ENCODE measurements around the gene ZNF772. TPM values are rescaled to one million over a fixed set of nuclear protein-coding genes. Genes with fewer than 3 reads are reported as not detected.
"Not testable (repeated sequence)": the region's sequence is repeated elsewhere in the genome, so short reads cannot be mapped to it uniquely, and the experiment has no call there.

ZNF772 gene
- total and polyA plus RNA-seq, 2 of the 8 experiments (the other 6 are each of a cell fraction or from before 2014, with no cell fraction given), result 4.0 to 15.2 TPM

GRCh38 chr19:57487477-57488298 is 10.3 kb upstream of the ZNF772 start, which contains the start of gene ZNF419:
Gene ZNF419, plus strand, starts transcription at chr19:57487750. Its CDS starts 201 bp downstream, at chr19:57487951.
- Histone ChIP-seq H3K36me3 (ENCODE audit: control insufficient read depth in 2 of 4, insufficient read depth in 4 of 4, low read length in 3 of 4) (peaks cover 2 to 21% (median 8%) of the 10 kb centered on the region in 4 experiments; a peak in 6 of 8 replicates), H3K9ac (replicated peaks in 1 of 4; ENCODE audit: extremely low read depth in 1 of 4, low read depth in 3 of 4, low read length in 3 of 4) (peak within 1 kb of the TSS in 3 of 4 experiments; percentile 82 to 91 (median 84); a peak in 6 of 7 replicates), H3K27ac (ENCODE audit: low read depth, low read length) (peak within 1 kb of the TSS; percentile 70; the same call in 1 of the 2 replicates), H2AFZ (ENCODE audit: low read length) (peak within 1 kb of the TSS; percentile 93), H4K5ac (ENCODE audit: insufficient read length, low read depth, low read length) (peak within 1 kb of the TSS; percentile 81), H3K4me3 (ENCODE audit: extremely low read depth in 1 of 4, insufficient read depth in 2 of 4, low read depth in 3 of 4, low read length in 4 of 4) (peak within 1 kb of the TSS; percentile 75 to 94 (median 90)), H4K8ac (ENCODE audit: extremely low read depth, insufficient read depth, low read length) (peak within 1 kb of the TSS; percentile 93; the same call in 1 of the 2 replicates), H3K4me2 (ENCODE audit: insufficient read depth in 1 of 2, low read depth in 2 of 2, low read length in 2 of 2) (peak within 1 kb of the TSS; percentile 80 to 90)
- not testable (repeated sequence) for H4K91ac ChIP-seq (replicated peaks; ENCODE audit: insufficient read length, low read length); H3K14ac ChIP-seq (ENCODE audit: insufficient read length); H3K18ac ChIP-seq (ENCODE audit: extremely low read depth, low read length); H3K79me1 ChIP-seq (ENCODE audit: low read depth, low read length); H3K4ac ChIP-seq (replicated peaks; ENCODE audit: insufficient read length, low read depth, low read length); H3K79me2 ChIP-seq (ENCODE audit: control insufficient read depth in 1 of 2, insufficient read depth in 2 of 2, low read length in 2 of 2); H3K4me1 ChIP-seq (replicated peaks in 1 of 4; ENCODE audit: control insufficient read depth in 3 of 4, insufficient read depth in 4 of 4, low read length in 3 of 4); H2BK120ac ChIP-seq (replicated peaks; ENCODE audit: low read depth, low read length); H3K23me2 ChIP-seq (ENCODE audit: low read depth, low read length); H2BK20ac ChIP-seq (ENCODE audit: low read length); H4K20me1 ChIP-seq (replicated peaks in 1 of 2; ENCODE audit: control insufficient read depth in 1 of 2, insufficient read depth in 2 of 2, low read length in 2 of 2); H3K23ac ChIP-seq (ENCODE audit: insufficient read length); H2BK5ac ChIP-seq (ENCODE audit: low read depth, low read length); H2BK12ac ChIP-seq (ENCODE audit: low read depth, low read length); H2AK5ac ChIP-seq (ENCODE audit: low read depth, low read length); H3K9me3 ChIP-seq (ENCODE audit: insufficient read depth in 2 of 2, low read depth in 1 of 2, low read length in 1 of 2); H2BK15ac ChIP-seq (ENCODE audit: low read length); H3K56ac ChIP-seq (replicated peaks; ENCODE audit: insufficient read length, low read depth, low read length); H3K27me3 ChIP-seq (replicated peaks in 1 of 4; ENCODE audit: control insufficient read depth in 3 of 4, extremely low read depth in 1 of 4, insufficient read depth in 3 of 4, low read length in 3 of 4)
- TF ChIP-seq TAF1 (IDR thresholded peaks at IDR 0.05; ENCODE audit: low read depth, low read length) (peak; percentile 88), SP2 (IDR thresholded peaks at IDR 0.05; ENCODE audit: low read length) (peak; percentile 54; the same call in 1 of the 2 replicates), TBP (IDR thresholded peaks at IDR 0.05; ENCODE audit: low read depth, low read length) (peak; percentile 79), POLR2A (IDR thresholded peaks at IDR 0.05; ENCODE audit: control extremely low read depth in 1 of 2, low read depth in 2 of 2, low read length in 2 of 2) (peak; percentile 71 to 94), KDM4A (IDR thresholded peaks at IDR 0.05; ENCODE audit: low read depth, low read length, severe bottlenecking) (peak; percentile 70), POLR2AphosphoS5 (IDR thresholded peaks at IDR 0.05; ENCODE audit: low read depth, low read length) (peak; percentile 91), PHF8 (conservative IDR thresholded peaks at IDR 0.05; ENCODE audit: low read depth, low read length) (peak; percentile 81), SIN3A (conservative IDR thresholded peaks at IDR 0.05 in 1 of 2, IDR thresholded peaks at IDR 0.05 in 1 of 2; ENCODE audit: low read depth in 1 of 2, low read length in 2 of 2) (peak in 1 of 2 experiments; percentile 57; a peak in 1 of 4 replicates), CHD2 (IDR thresholded peaks at IDR 0.05; ENCODE audit: low read length) (peak; percentile 84), SIX5 (IDR thresholded peaks at IDR 0.05; ENCODE audit: low read depth, low read length) (peak; percentile 91), CREB1 (IDR thresholded peaks at IDR 0.05) (peak; percentile 86), GABPA (IDR thresholded peaks at IDR 0.05; ENCODE audit: borderline replicate concordance, insufficient read depth, low read length) (peak; percentile 95), SP1 (IDR thresholded peaks at IDR 0.05; ENCODE audit: low read depth, low read length) (peak; percentile 92)
- POLR2A ChIA-PET (ENCODE audit: partially characterized antibody), result interaction anchor here (0.9 to 4.1 kb wide), 12 partner anchors 9 to 514 kb away, joined by 3 to 20 read pairs (median 4); partner anchors contain the start of genes ZNF134, ZNF606, ZNF749 and ZNF772
- 3 to 83% methylated on average over 1 to 50 of the region's 69 CpGs for whole genome bisulfite sequencing, 2 experiments (ENCODE audit: extremely low coverage in 1 of 2, insufficient coverage in 1 of 2, insufficient read length in 1 of 2, insufficient replicate concordance in 2 of 2, low coverage in 1 of 2, low lambda C conversion rate in 2 of 2, missing lambda C conversion rate in 1 of 2)
- CTCF ChIA-PET (ENCODE audit: partially characterized antibody), result interaction anchor here (0.8 to 1.6 kb wide), 4 partner anchors 10 to 82 kb away, joined by 3 to 6 read pairs (median 4); partner anchors contain the start of genes ZNF749 and ZNF772
- FAIRE-seq, result peak; percentile 89
- DNase-seq (ENCODE audit: low read depth in 1 of 2, low spot score in 2 of 2), result peak; percentile 70 to 95

Measured in H1 (cell line).